ENCODE data around the gene ZGPAT.

- TF ChIP-seq CTCF (conservative IDR thresholded peaks at IDR 0.05; ENCODE audit: low read depth, low read length) (no peak), EZH2 (IDR thresholded peaks at IDR 0.05; ENCODE audit: borderline replicate concordance, low read depth, low read length, poor library complexity, severe bottlenecking) (no peak)
Measured at GRCh38 chr20:63773571-63774241, 65.9 kb downstream of the ZGPAT start.
